Fibroblast of pulmonary artery (primary cell): ENCODE results near the gene TAS2R40.
"Not testable (repeated sequence)": the region's sequence is repeated elsewhere in the genome, so short reads cannot be mapped to it uniquely, and the experiment has no call there.

Experiments
- DNase-seq: peaks from one replicate; pipeline ENCODE4 v3.0.0-alpha.2; 2010; ENCODE audit warnings: low read depth
- H3K4me3 ChIP-seq: replicated peaks from 2 replicates; pipeline ENCODE4 v1.5.1; 2011; ENCODE audit warnings: low read depth, mild to moderate bottlenecking, control low read depth, low read length, moderate library complexity
- CTCF ChIP-seq: IDR thresholded peaks from 2 replicates; pipeline ENCODE4 v1.5.1; 2011; ENCODE audit warnings: mild to moderate bottlenecking, control low read depth, low read length, inconsistent platforms; ENCODE audit errors: missing control alignments

TAS2R40 gene

GRCh38 chr7:143256932-143257331 lies 35.1 kb downstream of the TAS2R40 start:
- DNase-seq = no peak
- no peak overlapping the region for H3K4me3 ChIP-seq
- TF ChIP-seq CTCF = no peak

DNA sequence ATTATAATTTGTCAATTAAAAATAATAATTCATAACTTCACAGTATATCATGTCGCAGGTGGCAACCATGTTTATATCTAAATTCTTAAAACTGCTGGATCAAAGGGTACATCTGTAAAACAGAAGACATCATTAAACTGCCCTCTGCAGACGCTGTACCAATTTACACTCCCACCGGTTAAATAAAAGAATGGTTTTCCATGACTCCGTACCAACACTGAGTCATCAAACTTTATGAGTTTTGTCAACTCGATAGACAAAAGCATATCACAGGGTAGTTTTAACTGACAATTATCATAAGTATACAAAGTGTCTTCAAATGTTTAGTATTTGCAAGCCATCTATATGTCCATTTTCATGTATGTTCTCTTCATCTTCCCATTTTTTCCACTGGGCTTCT lies 35.7 kb downstream of the TAS2R40 start:
- DNase-seq = no peak
- H3K4me3 ChIP-seq = no peak overlapping the region
- TF ChIP-seq CTCF = no peak

GRCh38 chr7:143258831-143259230 lies 37.0 kb downstream of the TAS2R40 start:
- TF ChIP-seq CTCF = no peak
- peak; percentile 18 for DNase-seq
- H3K4me3 ChIP-seq = no peak overlapping the region

GRCh38 chr7:143259765-143260164 lies 37.9 kb downstream of the TAS2R40 start:
- no peak overlapping the region for H3K4me3 ChIP-seq
- no peak for TF ChIP-seq CTCF
- no peak for DNase-seq

DNA sequence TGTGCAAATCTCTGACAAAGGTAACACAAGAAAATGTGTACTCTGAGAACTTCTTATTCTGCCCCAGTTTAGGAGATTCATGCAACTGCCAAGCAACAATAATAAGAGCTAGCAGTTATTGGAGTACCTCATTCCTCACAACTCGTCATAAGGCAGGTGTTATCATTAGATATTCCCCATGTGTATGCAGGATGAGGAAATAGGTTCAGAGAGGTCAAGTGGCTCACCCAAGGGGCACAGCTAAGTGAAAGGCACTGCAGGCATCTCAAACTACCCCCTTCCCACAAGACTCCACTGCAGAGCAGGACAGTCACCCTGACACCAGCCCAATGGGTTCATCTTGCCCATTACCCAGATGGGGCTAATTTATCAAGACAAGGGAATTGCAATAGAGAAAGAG lies 40.1 kb downstream of the TAS2R40 start:
- no peak for TF ChIP-seq CTCF
- no peak overlapping the region for H3K4me3 ChIP-seq
- DNase-seq = no peak

DNA sequence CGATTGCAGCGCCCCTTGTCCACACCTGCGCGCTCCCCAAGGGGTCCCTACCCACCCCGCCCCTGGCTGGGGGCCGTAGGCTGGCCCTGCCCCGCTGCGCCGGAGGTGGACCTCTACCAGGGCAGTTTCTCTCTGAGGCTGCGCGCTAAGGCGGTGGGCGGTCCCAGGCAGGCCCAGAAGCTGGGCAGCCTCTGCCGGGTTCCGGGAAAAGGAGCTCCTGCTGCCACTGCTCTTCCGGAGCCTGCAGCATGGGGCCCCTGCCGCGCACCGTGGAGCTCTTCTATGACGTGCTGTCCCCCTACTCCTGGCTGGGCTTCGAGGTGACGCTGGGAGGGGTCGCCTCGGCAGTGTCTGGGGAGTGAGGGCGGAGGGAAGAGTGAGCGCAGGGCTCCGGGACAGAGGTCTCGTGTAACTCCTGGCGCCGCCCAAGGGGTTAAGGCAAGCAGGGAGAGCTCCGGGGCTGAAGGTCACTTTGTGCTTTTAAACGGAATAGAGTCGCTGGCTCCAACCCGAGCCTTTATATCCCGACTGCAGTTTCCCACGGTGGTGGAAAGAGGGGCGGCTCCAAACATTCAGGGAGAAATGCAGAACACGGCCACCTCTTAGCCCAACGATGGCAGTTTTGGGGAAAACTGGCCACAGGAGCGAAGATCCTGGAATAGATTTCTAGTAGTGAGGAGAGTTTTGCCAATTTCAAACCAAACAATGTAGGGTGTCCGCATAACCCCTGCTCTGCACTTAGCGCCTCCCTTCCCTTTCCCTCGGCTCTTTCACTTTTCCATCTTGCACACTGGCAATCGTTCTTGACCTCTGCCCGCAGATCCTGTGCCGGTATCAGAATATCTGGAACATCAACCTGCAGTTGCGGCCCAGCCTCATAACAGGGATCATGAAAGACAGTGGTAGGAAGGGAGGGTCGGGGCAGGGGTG lies 41.7 kb downstream of the TAS2R40 start, which contains the start of gene GSTK1:
Gene GSTK1, plus strand, starts transcription at position 176 of the 930 bp plus-strand sequence. Its CDS starts 73 bp downstream, at position 249.
- peak within 1 kb of the TSS; percentile 91 for H3K4me3 ChIP-seq
- TF ChIP-seq CTCF = no peak
- peak; percentile 69 for DNase-seq

- DNase-seq = not testable (repeated sequence)
- H3K4me3 ChIP-seq = peak overlapping the region; percentile 91
Measured at GRCh38 chr7:143264196-143264568, 42.3 kb downstream of the TAS2R40 start.
